Measurements from ENCODE around the gene TAC4. TPM values are rescaled to one million over a fixed set of nuclear protein-coding genes. Genes with fewer than 3 reads are reported as not detected.

The TAC4 gene
- total RNA-seq, 4 donors from 2014 or later: 1.3 TPM; not detected in 3

- H3K4me3 ChIP-seq: no peak overlapping the region
Observed at GRCh38 chr17:49866882-49867413, 19.1 kb upstream of the TAC4 start.

GRCh38 chr17:49866019-49866380 is 18.1 kb upstream of the TAC4 start:
- Histone ChIP-seq H3K27me3 (no peaks in the 10 kb centered on the region), H3K9me3 (no peaks in the 10 kb centered on the region), H3K4me1 (no peaks in the 10 kb centered on the region), H3K4me3 (no peak overlapping the region), H3K27ac (no peak overlapping the region), H3K36me3 (no peaks in the 10 kb centered on the region)
- DNase-seq: no peak
- intact Hi-C loops (cut with DNase I; ENCODE audit: low total_unique reads): no loop called here
- no peak for TF ChIP-seq CTCF (IDR thresholded peaks at IDR 0.05)
- no peak for TF ChIP-seq POLR2A (IDR thresholded peaks at IDR 0.05)

More at GRCh38 chr17:49866882-49867413, 19.1 kb upstream of the TAC4 start:
- DNase-seq: no peak
- no peak for TF ChIP-seq POLR2A (IDR thresholded peaks at IDR 0.05)
- no peak for TF ChIP-seq CTCF (IDR thresholded peaks at IDR 0.05)
- no peaks in the 10 kb centered on the region for H3K9me3 ChIP-seq
- H3K27ac ChIP-seq: no peak overlapping the region
- intact Hi-C loops (cut with DNase I; ENCODE audit: low total_unique reads): no loop called here
- no peaks in the 10 kb centered on the region for H3K36me3 ChIP-seq
- no peaks in the 10 kb centered on the region for H3K27me3 ChIP-seq
- H3K4me1 ChIP-seq: no peaks in the 10 kb centered on the region

- no peak for DNase-seq
- Histone ChIP-seq H3K9me3 (no peaks in the 10 kb centered on the region), H3K36me3 (no peaks in the 10 kb centered on the region), H3K27me3 (no peaks in the 10 kb centered on the region), H3K4me3 (no peak overlapping the region), H3K4me1 (no peaks in the 10 kb centered on the region), H3K27ac (no peak overlapping the region)
- TF ChIP-seq CTCF (IDR thresholded peaks at IDR 0.05) (no peak), POLR2A (IDR thresholded peaks at IDR 0.05) (no peak)
- intact Hi-C loops (cut with DNase I; ENCODE audit: low total_unique reads): loop anchor here (5.0 kb wide), 1 partner anchor 134 kb away; the partner anchor contains the start of gene DLX3
Observed at GRCh38 chr17:49862781-49863331, 15.0 kb upstream of the TAC4 start.

- peak in 1 of 2 donors; percentile 40 for DNase-seq
- TF ChIP-seq CTCF (IDR thresholded peaks at IDR 0.05): peak; percentile 62 to 81 (median 76)
- no peak for TF ChIP-seq POLR2A (IDR thresholded peaks at IDR 0.05)
- intact Hi-C loops (cut with DNase I; ENCODE audit: low total_unique reads): loop anchor here (5.0 kb wide), 1 partner anchor 136 kb away; the partner anchor contains the start of gene DLX3
Observed at GRCh38 chr17:49861150-49861884, 13.4 kb upstream of the TAC4 start.

More at GRCh38 chr17:49861150-49861884, 13.4 kb upstream of the TAC4 start:
- H3K4me3 ChIP-seq: no peak overlapping the region
- H3K27me3 ChIP-seq: no peaks in the 10 kb centered on the region
- H3K4me1 ChIP-seq: no peaks in the 10 kb centered on the region
- H3K9me3 ChIP-seq: no peaks in the 10 kb centered on the region
- H3K36me3 ChIP-seq: no peaks in the 10 kb centered on the region
- no peak overlapping the region for H3K27ac ChIP-seq

All from uterus (tissue), 4 donors.